PC-3 (cell line): ENCODE measurements around the gene ACAP1.

Source experiments
- CTCF ChIP-seq: fragments of 300-600 bp; sonication (generic); conservative IDR thresholded peaks from 2 replicates; pipeline ENCODE4 v1.5.1; 2017; ENCODE audit warnings: antibody characterized with exemption, low read depth, mild to moderate bottlenecking, low read length
- EZH2 ChIP-seq: fragments of 300-600 bp; sonication (generic); IDR thresholded peaks from one replicate; pipeline ENCODE4 v1.6.1; 2017; ENCODE audit warnings: antibody characterized with exemption, mild to moderate bottlenecking, low read length; ENCODE audit not compliant: unreplicated experiment

GRCh38 chr17:7379134-7379533 is 42.8 kb downstream of the ACAP1 start:
- TF ChIP-seq CTCF (no peak), EZH2 (no peak)
